HCEC 1CT (cell line): ENCODE results near the gene TMEM156.

Experiments
- DNase-seq: peaks from one replicate; pipeline ENCODE4 v3.0.0-alpha.2; 2017

The TMEM156 gene

GRCh38 chr4:38954727-38955126, 77.5 kb downstream of the TMEM156 start:
- DNase-seq = no peak

GRCh38 chr4:38952017-38952416, 80.2 kb downstream of the TMEM156 start:
- no peak for DNase-seq

GRCh38 chr4:38951598-38951997, 80.6 kb downstream of the TMEM156 start:
- no peak for DNase-seq

GRCh38 chr4:38950734-38951133, 81.5 kb downstream of the TMEM156 start:
- no peak for DNase-seq

- no peak for DNase-seq
Observed at GRCh38 chr4:38950159-38950558, 82.0 kb downstream of the TMEM156 start.

GRCh38 chr4:38949411-38950051, 82.7 kb downstream of the TMEM156 start:
- peak; percentile 9 for DNase-seq

GRCh38 chr4:38948551-38948950, 83.7 kb downstream of the TMEM156 start:
- DNase-seq = peak; percentile 85

GRCh38 chr4:38946919-38947318, 85.3 kb downstream of the TMEM156 start:
- no peak for DNase-seq

GRCh38 chr4:38944440-38944839, 87.8 kb downstream of the TMEM156 start:
- no peak for DNase-seq

- DNase-seq = peak; percentile 48
Observed at GRCh38 chr4:38943343-38943742, 88.9 kb downstream of the TMEM156 start.

GRCh38 chr4:38941906-38942305, 90.3 kb downstream of the TMEM156 start:
- DNase-seq = peak; percentile 22

- no peak for DNase-seq
Observed at GRCh38 chr4:38940476-38940875, 91.7 kb downstream of the TMEM156 start.

GRCh38 chr4:38939165-38939564, 93.0 kb downstream of the TMEM156 start:
- no peak for DNase-seq

- DNase-seq = no peak
Observed at GRCh38 chr4:38935391-38936073, 96.7 kb downstream of the TMEM156 start.

- no peak for DNase-seq
Observed at GRCh38 chr4:38931125-38931524, 101.1 kb downstream of the TMEM156 start.

- DNase-seq = no peak
Observed at GRCh38 chr4:38930707-38931106, 101.5 kb downstream of the TMEM156 start.

- no peak for DNase-seq
Observed at GRCh38 chr4:38930204-38930603, 102.0 kb downstream of the TMEM156 start.

- DNase-seq = no peak
Observed at GRCh38 chr4:38928974-38929373, 103.2 kb downstream of the TMEM156 start.

GRCh38 chr4:38928568-38928967, 103.6 kb downstream of the TMEM156 start:
- DNase-seq = no peak

GRCh38 chr4:38926896-38927295, 105.3 kb downstream of the TMEM156 start:
- no peak for DNase-seq

GRCh38 chr4:38925492-38926413, 106.5 kb downstream of the TMEM156 start:
- no peak for DNase-seq

GRCh38 chr4:38924353-38924752, 107.9 kb downstream of the TMEM156 start:
- DNase-seq = no peak

- no peak for DNase-seq
Observed at GRCh38 chr4:38923746-38924145, 108.5 kb downstream of the TMEM156 start.

- no peak for DNase-seq
Observed at GRCh38 chr4:38921151-38921550, 111.1 kb downstream of the TMEM156 start.
